Neural cell (in vitro differentiated cells): ENCODE results near the gene CLEC6A. TPM values are rescaled to one million over a fixed set of nuclear protein-coding genes. Genes with fewer than 3 reads are reported as not detected.
"Not testable (repeated sequence)": the region's sequence is repeated elsewhere in the genome, so short reads cannot be mapped to it uniquely, and the experiment has no call there.

ENCODE experiments used
- H2AFZ ChIP-seq: fragments of 200-600, 300-800 bp; sonication (generic), shearing (Covaris generic); 2 replicates; pipeline ENCODE4 v1.6.0; 2014; ENCODE audit warnings: low read depth, mild to moderate bottlenecking, antibody characterized with exemption, low read length, moderate library complexity
- H3F3A ChIP-seq: fragments of 200-600 bp; shearing (Covaris generic); 2 replicates; pipeline ENCODE4 v1.6.1; 2016; ENCODE audit warnings: mild to moderate bottlenecking, moderate library complexity, mixed read lengths, antibody characterized with exemption, low read length; ENCODE audit not compliant: insufficient read depth, poor library complexity, severe bottlenecking
- H3K27ac ChIP-seq: fragments of 200-600, 300-800 bp; sonication (generic), shearing (Covaris generic); 2 replicates; pipeline ENCODE4 v1.5.1; 2014; ENCODE audit warnings: mild to moderate bottlenecking, low read length, moderate library complexity
- H3K27me3 ChIP-seq: fragments of 300-800, 200-600 bp; sonication (generic), shearing (Covaris generic); 2 replicates; pipeline ENCODE4 v1.6.0; 2014; ENCODE audit warnings: mild to moderate bottlenecking, low read depth, low read length, moderate library complexity; ENCODE audit not compliant: insufficient read depth
- H3K36me3 ChIP-seq: fragments of 300-800, 200-600 bp; sonication (generic), shearing (Covaris generic); 2 replicates; pipeline ENCODE4 v1.5.1; 2014; ENCODE audit warnings: mild to moderate bottlenecking, antibody characterized with exemption, low read length, moderate library complexity; ENCODE audit not compliant: insufficient read depth
- H3K4me2 ChIP-seq: fragments of 300-800, 200-600 bp; sonication (generic), shearing (Covaris generic); 2 replicates; pipeline ENCODE4 v1.6.0; 2014; ENCODE audit warnings: mild to moderate bottlenecking, low read length
- H3K4me3 ChIP-seq: fragments of 300-800, 200-600 bp; sonication (generic), shearing (Covaris generic); 2 replicates; pipeline ENCODE4 v1.5.1; 2014; ENCODE audit warnings: mild to moderate bottlenecking, low read length, moderate library complexity
- H3K79me2 ChIP-seq: fragments of 200-600 bp; shearing (Covaris generic); replicated peaks from 2 replicates; pipeline ENCODE4 v1.6.0; 2014; ENCODE audit warnings: mild to moderate bottlenecking, low read length, moderate library complexity; ENCODE audit not compliant: insufficient read depth
- H3K9ac ChIP-seq: fragments of 300-800, 200-600 bp; sonication (generic), shearing (Covaris generic); 2 replicates; pipeline ENCODE4 v1.6.1; 2016; ENCODE audit warnings: mild to moderate bottlenecking, low read length, mixed read lengths
- H3K9me2 ChIP-seq: fragments of 200-600 bp; shearing (Covaris generic); 2 replicates; pipeline ENCODE4 v1.6.1; 2016; ENCODE audit warnings: mild to moderate bottlenecking, low read length, mixed read lengths; ENCODE audit not compliant: insufficient read depth
- H3K9me3 ChIP-seq: fragments of 200-600, 300-800 bp; sonication (generic), shearing (Covaris generic); 2 replicates; pipeline ENCODE4 v1.6.1; 2016; ENCODE audit warnings: mild to moderate bottlenecking, mixed run types, low read length, moderate library complexity, mixed read lengths
- H4K20me1 ChIP-seq: fragments of 200-600 bp; shearing (Covaris generic); 2 replicates; pipeline ENCODE4 v1.6.1; 2016; ENCODE audit warnings: mild to moderate bottlenecking, mixed run types; ENCODE audit not compliant: insufficient read depth
- EP300 ChIP-seq: fragments of 450-650 bp; conservative IDR thresholded peaks from 2 replicates; pipeline ENCODE4 v1.6.1; 2014; ENCODE audit warnings: antibody characterized with exemption, mild to moderate bottlenecking, moderate library complexity; ENCODE audit not compliant: poor library complexity, severe bottlenecking
- EZH2 ChIP-seq: fragments of 200-600, 300-800 bp; shearing (Covaris generic), sonication (generic); IDR thresholded peaks from 2 replicates; pipeline ENCODE4 v1.6.1; 2014; ENCODE audit warnings: antibody characterized with exemption, low read length, borderline replicate concordance, mild to moderate bottlenecking; ENCODE audit not compliant: insufficient read depth, poor library complexity, severe bottlenecking
- MXI1 ChIP-seq: fragments of 450-650 bp; conservative IDR thresholded peaks from 2 replicates; pipeline ENCODE4 v1.6.1; 2014; ENCODE audit warnings: antibody characterized with exemption, mild to moderate bottlenecking; ENCODE audit not compliant: poor library complexity, severe bottlenecking
- POLR2AphosphoS5 ChIP-seq: IDR thresholded peaks from 2 replicates; pipeline ENCODE4 v1.6.1; 2012
- RAD21 ChIP-seq: fragments of 450-650 bp; conservative IDR thresholded peaks from 2 replicates; pipeline ENCODE4 v1.6.1; 2014; ENCODE audit warnings: antibody characterized with exemption, mild to moderate bottlenecking, moderate library complexity
- SMC3 ChIP-seq: fragments of 450-650 bp; conservative IDR thresholded peaks from 2 replicates; pipeline ENCODE4 v1.6.1; 2014; ENCODE audit warnings: antibody characterized with exemption, mild to moderate bottlenecking, moderate library complexity; ENCODE audit not compliant: poor library complexity
- TAF1 ChIP-seq: IDR thresholded peaks from 2 replicates; pipeline ENCODE4 v1.6.1; 2012; ENCODE audit warnings: low read depth
- polyA minus RNA-seq: library from RNA; depleted of rRNA, polyadenylated mRNA; stranded (reverse); fragments of >200 nt; gene quantifications from 2 replicates; pipeline ENCODE4 v1.2.3, GENCODE V29; 2014
- polyA plus RNA-seq: library from polyadenylated mRNA; depleted of rRNA; stranded (reverse); fragments of >200 nt; gene quantifications from 2 replicates; pipeline ENCODE4 v1.2.3, GENCODE V29; 2014
- TF ChIP-seq, protein P1 (sequence below): IDR thresholded peaks from 2 replicates; pipeline ENCODE4 v1.6.1; 2012; ENCODE audit warnings: borderline replicate concordance
- TF ChIP-seq, protein P2 (sequence below): fragments of 450-650 bp; IDR thresholded peaks from 2 replicates; pipeline ENCODE4 v1.5.1; 2014; ENCODE audit warnings: antibody characterized with exemption, mild to moderate bottlenecking, moderate library complexity; ENCODE audit not compliant: poor library complexity, severe bottlenecking

CLEC6A gene
- polyA plus RNA-seq (not detected in 2 replicates), polyA minus RNA-seq (not detected in 2 replicates)

DNA sequence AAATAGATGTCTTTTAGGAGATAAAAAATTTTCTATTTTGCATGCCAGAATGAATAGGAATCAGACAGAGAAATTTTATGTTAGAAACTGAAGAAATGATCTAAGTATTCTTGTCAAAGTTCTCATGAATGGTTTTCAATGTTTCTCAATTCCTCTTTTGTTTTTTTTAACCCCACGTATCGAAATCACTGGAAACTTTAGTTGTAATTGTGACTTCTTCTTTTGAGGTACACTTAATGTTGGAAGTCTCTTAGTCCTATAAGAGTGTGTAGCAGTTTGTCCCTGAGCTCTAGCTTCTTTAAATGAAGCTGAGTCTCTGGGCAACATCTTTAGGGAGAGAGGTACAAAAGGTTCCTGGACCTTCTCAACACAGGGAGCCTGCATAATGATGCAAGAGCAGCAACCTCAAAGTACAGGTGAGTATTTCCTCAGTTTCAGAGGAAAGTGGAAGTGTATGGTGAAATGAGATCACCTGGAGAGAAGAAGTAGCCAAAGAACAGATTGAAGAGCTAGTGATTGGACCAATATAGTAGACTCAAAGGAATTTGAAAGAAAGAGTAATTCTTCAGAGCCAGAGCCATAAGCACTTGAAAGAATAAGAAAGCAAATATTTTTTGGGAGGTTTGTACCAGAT lies at the start of gene CLEC6A:
TSS of gene CLEC6A (plus strand) at position 236 of the 634 bp plus-strand sequence. CDS start at position 386, 150 bp downstream.
- TF ChIP-seq MXI1 (no peak), TAF1 (no peak), EP300 (no peak), RAD21 (no peak), POLR2AphosphoS5 (no peak)
- Histone ChIP-seq H3K9me3 (no peaks in the 10 kb centered on the region), H3K36me3 (no peaks in the 10 kb centered on the region), H3F3A (no peaks in the 10 kb centered on the region), H4K20me1 (no peaks in the 10 kb centered on the region), H3K9me2 (no peaks in the 10 kb centered on the region), H3K79me2 (no peaks in the 10 kb centered on the region), H3K27ac (no peak within 1 kb of the TSS), H3K4me3 (no peak within 1 kb of the TSS), H3K9ac (no peak within 1 kb of the TSS), H3K4me2 (no peak within 1 kb of the TSS), H2AFZ (no peak within 1 kb of the TSS), H3K27me3 (no peaks in the 10 kb centered on the region)

DNA sequence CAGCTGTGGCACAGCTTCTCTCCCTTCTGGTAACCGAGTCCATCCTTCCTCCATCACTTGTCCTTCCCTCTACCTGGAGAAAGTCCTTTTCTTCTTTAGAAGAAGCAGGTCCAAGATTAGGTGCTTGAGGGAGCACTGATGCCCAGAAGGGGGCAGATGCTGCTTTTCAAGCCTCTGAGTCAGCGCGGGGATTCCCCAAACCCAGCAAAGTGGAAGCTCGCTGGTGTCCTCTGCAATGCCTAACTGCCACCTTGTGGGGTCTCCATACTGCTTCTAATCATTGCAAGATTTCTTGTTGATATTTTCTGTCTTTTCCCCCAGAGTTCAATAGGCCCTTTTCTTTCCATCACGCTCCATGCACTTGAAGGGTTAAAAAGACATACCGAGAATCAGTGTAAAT lies 36.2 kb upstream of the CLEC6A start:
- not testable (repeated sequence) for H3K27ac ChIP-seq

DNA sequence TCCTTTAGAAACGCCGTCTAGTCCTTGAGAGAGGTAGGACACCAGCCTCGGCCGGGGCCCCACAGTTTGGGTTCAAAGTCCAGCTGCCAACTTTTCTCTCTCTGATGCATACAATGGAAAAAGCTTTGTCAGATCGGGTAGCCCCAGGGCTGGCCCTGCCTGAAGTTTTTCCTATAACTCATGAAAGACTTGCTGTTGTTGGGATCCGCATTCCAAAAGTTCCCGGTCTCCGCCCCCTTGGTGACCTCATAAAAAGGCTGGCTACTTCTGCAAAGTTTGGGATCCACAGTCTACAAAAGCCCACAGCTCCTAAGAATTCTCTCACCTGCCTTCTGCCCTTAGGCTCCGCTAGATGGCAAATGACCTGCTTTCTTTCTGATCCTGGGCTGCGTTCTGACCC lies 35.3 kb upstream of the CLEC6A start:
- Histone ChIP-seq H3K9me2 (no peaks in the 10 kb centered on the region), H3K79me2 (no peaks in the 10 kb centered on the region)
- TF ChIP-seq EZH2 = no peak
- TF ChIP-seq, protein P1, sequence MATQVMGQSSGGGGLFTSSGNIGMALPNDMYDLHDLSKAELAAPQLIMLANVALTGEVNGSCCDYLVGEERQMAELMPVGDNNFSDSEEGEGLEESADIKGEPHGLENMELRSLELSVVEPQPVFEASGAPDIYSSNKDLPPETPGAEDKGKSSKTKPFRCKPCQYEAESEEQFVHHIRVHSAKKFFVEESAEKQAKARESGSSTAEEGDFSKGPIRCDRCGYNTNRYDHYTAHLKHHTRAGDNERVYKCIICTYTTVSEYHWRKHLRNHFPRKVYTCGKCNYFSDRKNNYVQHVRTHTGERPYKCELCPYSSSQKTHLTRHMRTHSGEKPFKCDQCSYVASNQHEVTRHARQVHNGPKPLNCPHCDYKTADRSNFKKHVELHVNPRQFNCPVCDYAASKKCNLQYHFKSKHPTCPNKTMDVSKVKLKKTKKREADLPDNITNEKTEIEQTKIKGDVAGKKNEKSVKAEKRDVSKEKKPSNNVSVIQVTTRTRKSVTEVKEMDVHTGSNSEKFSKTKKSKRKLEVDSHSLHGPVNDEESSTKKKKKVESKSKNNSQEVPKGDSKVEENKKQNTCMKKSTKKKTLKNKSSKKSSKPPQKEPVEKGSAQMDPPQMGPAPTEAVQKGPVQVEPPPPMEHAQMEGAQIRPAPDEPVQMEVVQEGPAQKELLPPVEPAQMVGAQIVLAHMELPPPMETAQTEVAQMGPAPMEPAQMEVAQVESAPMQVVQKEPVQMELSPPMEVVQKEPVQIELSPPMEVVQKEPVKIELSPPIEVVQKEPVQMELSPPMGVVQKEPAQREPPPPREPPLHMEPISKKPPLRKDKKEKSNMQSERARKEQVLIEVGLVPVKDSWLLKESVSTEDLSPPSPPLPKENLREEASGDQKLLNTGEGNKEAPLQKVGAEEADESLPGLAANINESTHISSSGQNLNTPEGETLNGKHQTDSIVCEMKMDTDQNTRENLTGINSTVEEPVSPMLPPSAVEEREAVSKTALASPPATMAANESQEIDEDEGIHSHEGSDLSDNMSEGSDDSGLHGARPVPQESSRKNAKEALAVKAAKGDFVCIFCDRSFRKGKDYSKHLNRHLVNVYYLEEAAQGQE = no peak
- no peak for TF ChIP-seq TAF1
- no peak for TF ChIP-seq SMC3
- no peak for TF ChIP-seq RAD21
- TF ChIP-seq POLR2AphosphoS5 = no peak
- TF ChIP-seq MXI1 = no peak
- no peak for TF ChIP-seq EP300
- TF ChIP-seq, protein P2, sequence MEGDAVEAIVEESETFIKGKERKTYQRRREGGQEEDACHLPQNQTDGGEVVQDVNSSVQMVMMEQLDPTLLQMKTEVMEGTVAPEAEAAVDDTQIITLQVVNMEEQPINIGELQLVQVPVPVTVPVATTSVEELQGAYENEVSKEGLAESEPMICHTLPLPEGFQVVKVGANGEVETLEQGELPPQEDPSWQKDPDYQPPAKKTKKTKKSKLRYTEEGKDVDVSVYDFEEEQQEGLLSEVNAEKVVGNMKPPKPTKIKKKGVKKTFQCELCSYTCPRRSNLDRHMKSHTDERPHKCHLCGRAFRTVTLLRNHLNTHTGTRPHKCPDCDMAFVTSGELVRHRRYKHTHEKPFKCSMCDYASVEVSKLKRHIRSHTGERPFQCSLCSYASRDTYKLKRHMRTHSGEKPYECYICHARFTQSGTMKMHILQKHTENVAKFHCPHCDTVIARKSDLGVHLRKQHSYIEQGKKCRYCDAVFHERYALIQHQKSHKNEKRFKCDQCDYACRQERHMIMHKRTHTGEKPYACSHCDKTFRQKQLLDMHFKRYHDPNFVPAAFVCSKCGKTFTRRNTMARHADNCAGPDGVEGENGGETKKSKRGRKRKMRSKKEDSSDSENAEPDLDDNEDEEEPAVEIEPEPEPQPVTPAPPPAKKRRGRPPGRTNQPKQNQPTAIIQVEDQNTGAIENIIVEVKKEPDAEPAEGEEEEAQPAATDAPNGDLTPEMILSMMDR = no peak

More for the DNA sequence above, 36.2 kb upstream of the CLEC6A start:
- H4K20me1 ChIP-seq, H3K4me2 ChIP-seq, H3K4me3 ChIP-seq, H3F3A ChIP-seq, H3K27me3 ChIP-seq, H2AFZ ChIP-seq, H3K79me2 ChIP-seq, H3K9me3 ChIP-seq, H3K9ac ChIP-seq, H3K9me2 ChIP-seq, H3K36me3 ChIP-seq: not testable (repeated sequence)

DNA sequence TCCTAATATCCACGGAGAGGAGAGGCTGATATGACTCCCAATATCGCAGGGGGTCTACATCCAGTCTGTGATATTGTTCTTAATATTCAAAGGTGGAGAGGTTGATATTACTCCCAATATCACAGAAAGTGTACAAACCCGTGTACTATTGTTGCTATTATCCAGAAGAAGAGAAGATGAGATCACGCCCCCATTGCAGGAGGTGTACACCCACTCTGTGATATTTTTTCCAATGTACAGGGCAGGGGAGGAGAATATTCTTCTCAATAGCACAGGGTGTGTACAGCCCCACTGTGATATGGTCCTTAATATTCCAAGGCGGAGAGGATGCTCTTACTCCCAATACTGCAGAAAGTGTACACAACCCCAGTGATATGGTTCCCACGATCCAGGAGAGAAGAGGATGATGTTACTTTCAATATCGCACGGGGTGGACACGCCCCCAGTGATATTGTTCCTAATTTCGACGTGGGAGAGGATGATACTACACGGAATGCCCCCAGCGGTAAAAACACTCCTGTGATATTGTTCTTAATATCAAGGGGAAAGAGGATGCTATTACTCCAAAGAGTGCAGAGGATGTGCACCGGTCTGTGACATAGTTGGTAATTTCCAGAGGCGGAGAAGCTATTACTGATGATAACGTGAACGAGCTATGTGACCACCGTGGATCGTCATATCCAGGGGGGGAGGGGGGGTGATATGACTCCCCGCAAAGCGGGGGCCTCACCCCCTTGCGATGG lies 11.1 kb upstream of the CLEC6A start:
- not testable (repeated sequence) for H4K20me1 ChIP-seq, H2AFZ ChIP-seq, H3K9me2 ChIP-seq, H3K4me3 ChIP-seq, H3K79me2 ChIP-seq, H3K27ac ChIP-seq, H3K27me3 ChIP-seq, H3K9me3 ChIP-seq, H3K4me2 ChIP-seq, H3K36me3 ChIP-seq, H3K9ac ChIP-seq, H3F3A ChIP-seq

More for the DNA sequence above, 35.3 kb upstream of the CLEC6A start:
- no peak overlapping the region for H2AFZ ChIP-seq
- no peaks in the 10 kb centered on the region for H3K27me3 ChIP-seq
- no peak overlapping the region for H3K9ac ChIP-seq
- no peaks in the 10 kb centered on the region for H3K36me3 ChIP-seq
- H3K4me2 ChIP-seq = no peak overlapping the region
- no peaks in the 10 kb centered on the region for H4K20me1 ChIP-seq
- no peaks in the 10 kb centered on the region for H3K9me3 ChIP-seq
- no peak overlapping the region for H3K27ac ChIP-seq
- H3K4me3 ChIP-seq = no peak overlapping the region
- H3F3A ChIP-seq = no peaks in the 10 kb centered on the region
